Measurements from ENCODE around the gene PLAAT2.
"Not testable (repeated sequence)": the region's sequence is repeated elsewhere in the genome, so short reads cannot be mapped to it uniquely, and the experiment has no call there.

Gene PLAAT2

GRCh38 chr11:63548178-63548577, 15.0 kb downstream of the PLAAT2 start:
- H3K9me3 Mint-ChIP-seq = no peaks in the 10 kb centered on the region
- intact Hi-C loops (cut with micrococcal nuclease) = loop anchor here (10.0 kb wide), 1 partner anchor 53 kb away; the partner anchor contains the start of gene PLAAT5
- no peak overlapping the region for H3K4me3 Mint-ChIP-seq
- H3K27me3 Mint-ChIP-seq = peaks cover 30% of the 10 kb centered on the region
- no peaks in the 10 kb centered on the region for H3K36me3 Mint-ChIP-seq (ENCODE audit: low read depth)
- H3K27ac Mint-ChIP-seq = no peak overlapping the region
- peaks cover 20% of the 10 kb centered on the region for H3K4me1 Mint-ChIP-seq (ENCODE audit: low read depth)

- intact Hi-C loops (cut with micrococcal nuclease) = loop anchor here (10.0 kb wide), 1 partner anchor 52 kb away; the partner anchor contains the start of gene PLAAT5
- no peaks in the 10 kb centered on the region for H3K9me3 Mint-ChIP-seq
- H3K27ac Mint-ChIP-seq = no peak overlapping the region
- peaks cover 17% of the 10 kb centered on the region for H3K4me1 Mint-ChIP-seq (ENCODE audit: low read depth)
- H3K4me3 Mint-ChIP-seq = no peak overlapping the region
- H3K36me3 Mint-ChIP-seq (ENCODE audit: low read depth) = no peaks in the 10 kb centered on the region
- H3K27me3 Mint-ChIP-seq = peaks cover 27% of the 10 kb centered on the region
Observed at GRCh38 chr11:63547061-63547460, 16.1 kb downstream of the PLAAT2 start.

DNA sequence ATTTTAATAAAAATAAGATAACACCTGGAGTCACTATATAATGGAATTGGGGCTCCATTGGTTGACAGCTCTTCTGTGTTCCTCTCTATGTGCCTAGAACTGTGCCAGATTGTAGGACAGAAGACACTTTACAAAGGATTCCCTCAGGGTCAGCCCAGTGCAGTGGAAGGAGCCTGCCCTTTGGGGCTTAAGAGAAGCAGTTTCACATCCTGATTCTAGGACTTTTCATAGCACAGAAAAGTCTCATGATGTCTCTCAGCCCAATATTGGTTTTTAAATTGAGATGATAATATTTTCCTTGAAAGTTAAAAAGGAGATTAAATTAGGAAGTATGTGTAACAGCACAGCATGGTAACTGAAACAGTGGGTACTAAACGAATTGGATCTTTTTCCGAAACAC, 19.5 kb downstream of the PLAAT2 start:
- H3K4me1 Mint-ChIP-seq (ENCODE audit: low read depth) = peaks cover 19% of the 10 kb centered on the region
- peaks cover 12% of the 10 kb centered on the region for H3K27me3 Mint-ChIP-seq
- intact Hi-C loops (cut with micrococcal nuclease) = loop anchor here (10.0 kb wide), 1 partner anchor 49 kb away; the partner anchor contains the start of gene PLAAT5
- H3K36me3 Mint-ChIP-seq (ENCODE audit: low read depth) = no peaks in the 10 kb centered on the region
- no peak overlapping the region for H3K4me3 Mint-ChIP-seq
- no peaks in the 10 kb centered on the region for H3K9me3 Mint-ChIP-seq
- H3K27ac Mint-ChIP-seq = no peak overlapping the region

GRCh38 chr11:63542506-63542905, 20.7 kb downstream of the PLAAT2 start:
- not testable (repeated sequence) for H3K36me3 Mint-ChIP-seq (ENCODE audit: low read depth); H3K9me3 Mint-ChIP-seq; H3K27ac Mint-ChIP-seq; H3K4me3 Mint-ChIP-seq
- Mint-ChIP-seq H3K4me1 (ENCODE audit: low read depth) (peaks cover 31% of the 10 kb centered on the region), H3K27me3 (peaks cover 23% of the 10 kb centered on the region)
- intact Hi-C loops (cut with micrococcal nuclease) = loop anchor here (10.0 kb wide), 1 partner anchor 48 kb away; the partner anchor contains the start of gene PLAAT5

DNA sequence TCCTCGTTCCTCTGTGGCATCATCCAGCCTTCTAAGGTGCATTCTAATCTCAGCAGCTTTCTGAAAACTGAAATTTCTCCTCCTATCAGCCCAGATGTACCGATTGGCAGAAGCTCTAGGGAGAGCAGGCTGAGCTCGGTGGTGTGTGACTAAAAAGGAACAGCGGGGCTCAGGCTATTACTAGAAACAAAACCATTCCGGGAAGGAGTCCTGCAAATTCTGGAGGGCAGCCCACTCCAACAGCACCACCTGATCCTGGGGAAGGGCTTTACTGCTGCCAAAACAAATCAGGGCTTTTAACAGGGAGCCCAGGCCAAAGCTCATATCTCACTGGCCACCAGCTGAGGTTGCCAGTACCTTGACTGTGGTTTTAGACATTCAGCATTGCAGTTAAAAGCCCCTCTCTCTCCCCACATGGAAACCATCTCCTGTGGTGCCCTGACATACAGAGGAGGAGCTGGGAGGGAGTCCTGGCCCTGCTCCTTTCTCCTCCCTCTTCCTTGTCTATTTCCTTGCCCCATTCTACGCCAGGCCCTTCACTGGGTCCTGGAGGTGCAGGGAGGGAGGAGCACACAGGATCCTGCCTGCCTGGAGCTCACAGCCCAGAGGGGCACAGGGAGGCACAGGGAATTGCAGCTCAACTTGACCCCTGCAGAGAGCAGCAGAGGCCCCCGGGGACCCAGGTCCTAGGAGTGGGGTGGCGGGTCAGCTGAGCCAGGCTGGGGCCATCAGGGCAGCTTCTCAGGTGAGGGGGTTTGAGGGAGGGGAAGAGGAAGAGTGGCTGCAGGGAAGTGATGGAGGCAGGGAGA, 25.7 kb downstream of the PLAAT2 start:
- peaks cover 22% of the 10 kb centered on the region for H3K27me3 Mint-ChIP-seq
- peaks cover 40% of the 10 kb centered on the region for H3K4me1 Mint-ChIP-seq (ENCODE audit: low read depth)
- no peaks in the 10 kb centered on the region for H3K36me3 Mint-ChIP-seq (ENCODE audit: low read depth)
- H3K4me3 Mint-ChIP-seq = peak overlapping the region; percentile 77
- intact Hi-C loops (cut with micrococcal nuclease) = no loop called here
- no peaks in the 10 kb centered on the region for H3K9me3 Mint-ChIP-seq
- peak overlapping the region; percentile 66 for H3K27ac Mint-ChIP-seq

- Mint-ChIP-seq H3K27ac (peak within 1 kb of the TSS; percentile 66), H3K36me3 (ENCODE audit: low read depth) (no peaks in the 10 kb centered on the region), H3K9me3 (no peaks in the 10 kb centered on the region), H3K27me3 (peaks cover 23% of the 10 kb centered on the region), H3K4me1 (ENCODE audit: low read depth) (peaks cover 40% of the 10 kb centered on the region), H3K4me3 (peak within 1 kb of the TSS; percentile 77)
- intact Hi-C loops (cut with micrococcal nuclease) = no loop called here
Observed at GRCh38 chr11:63536669-63537292, 26.4 kb downstream of the PLAAT2 start, which contains the start of gene PLAAT4. Gene PLAAT4, plus strand, starts transcription at chr11:63536808. Its CDS starts 61 bp downstream, at chr11:63536869.

- intact Hi-C loops (cut with micrococcal nuclease) = no loop called here
- peaks cover 23% of the 10 kb centered on the region for H3K27me3 Mint-ChIP-seq
- no peak overlapping the region for H3K4me3 Mint-ChIP-seq
- H3K9me3 Mint-ChIP-seq = no peaks in the 10 kb centered on the region
- H3K27ac Mint-ChIP-seq = no peak overlapping the region
- H3K4me1 Mint-ChIP-seq (ENCODE audit: low read depth) = peaks cover 38% of the 10 kb centered on the region
- H3K36me3 Mint-ChIP-seq (ENCODE audit: low read depth) = no peaks in the 10 kb centered on the region
Observed at GRCh38 chr11:63535734-63536133, 27.4 kb downstream of the PLAAT2 start.

GRCh38 chr11:63534895-63535461, 28.2 kb downstream of the PLAAT2 start:
- intact Hi-C loops (cut with micrococcal nuclease) = no loop called here
- Mint-ChIP-seq H3K9me3 (no peaks in the 10 kb centered on the region), H3K27ac (no peak overlapping the region), H3K36me3 (ENCODE audit: low read depth) (no peaks in the 10 kb centered on the region), H3K4me1 (ENCODE audit: low read depth) (peaks cover 38% of the 10 kb centered on the region), H3K27me3 (peaks cover 26% of the 10 kb centered on the region), H3K4me3 (no peak overlapping the region)

GRCh38 chr11:63534076-63534475, 29.1 kb downstream of the PLAAT2 start:
- Mint-ChIP-seq H3K27me3 (peaks cover 30% of the 10 kb centered on the region), H3K9me3 (no peaks in the 10 kb centered on the region), H3K27ac (no peak overlapping the region), H3K4me3 (no peak overlapping the region), H3K4me1 (ENCODE audit: low read depth) (peaks cover 38% of the 10 kb centered on the region), H3K36me3 (ENCODE audit: low read depth) (no peaks in the 10 kb centered on the region)
- intact Hi-C loops (cut with micrococcal nuclease) = no loop called here

DNA sequence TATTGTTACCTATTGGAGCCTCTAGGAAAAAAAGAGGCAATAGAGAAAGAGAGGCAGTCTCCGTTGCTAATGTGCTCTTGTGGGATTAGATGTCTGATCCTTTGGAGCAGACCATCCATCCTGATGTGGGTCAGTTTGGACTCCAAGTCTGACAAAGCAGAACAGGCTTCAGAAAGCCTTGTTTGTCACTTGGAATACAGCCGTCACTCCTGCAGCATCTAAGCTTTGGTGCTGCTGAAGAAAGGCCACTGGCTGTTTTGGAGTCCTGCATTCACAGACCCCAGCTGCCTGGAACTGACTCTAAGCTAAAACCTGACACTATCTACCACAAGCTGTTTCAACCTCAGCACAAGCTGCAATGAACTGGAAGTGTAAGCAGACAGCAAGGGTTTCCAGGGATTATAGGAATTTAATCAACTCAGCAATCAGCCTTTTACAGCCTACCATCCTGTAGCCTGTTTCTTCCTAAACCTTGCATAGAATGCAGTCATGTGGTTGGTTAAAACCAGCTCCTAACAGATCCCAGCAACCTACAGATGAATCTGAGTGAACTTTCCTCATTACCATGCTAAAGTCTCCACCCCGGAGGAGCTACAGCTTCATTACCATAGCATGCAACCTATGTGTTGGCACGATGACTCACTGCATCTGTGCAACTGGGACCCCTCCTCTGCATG, 30.2 kb downstream of the PLAAT2 start:
- Mint-ChIP-seq H3K27me3 (peaks cover 26% of the 10 kb centered on the region), H3K4me1 (ENCODE audit: low read depth) (peaks cover 29% of the 10 kb centered on the region), H3K27ac (no peak overlapping the region), H3K36me3 (ENCODE audit: low read depth) (no peaks in the 10 kb centered on the region), H3K4me3 (no peak overlapping the region), H3K9me3 (no peaks in the 10 kb centered on the region)
- intact Hi-C loops (cut with micrococcal nuclease) = no loop called here

GRCh38 chr11:63532117-63532516, 31.1 kb downstream of the PLAAT2 start:
- Mint-ChIP-seq H3K27ac (no peak overlapping the region), H3K4me1 (ENCODE audit: low read depth) (peaks cover 25% of the 10 kb centered on the region), H3K9me3 (no peaks in the 10 kb centered on the region), H3K4me3 (no peak overlapping the region), H3K27me3 (peaks cover 29% of the 10 kb centered on the region), H3K36me3 (ENCODE audit: low read depth) (no peaks in the 10 kb centered on the region)
- intact Hi-C loops (cut with micrococcal nuclease) = no loop called here

DNA sequence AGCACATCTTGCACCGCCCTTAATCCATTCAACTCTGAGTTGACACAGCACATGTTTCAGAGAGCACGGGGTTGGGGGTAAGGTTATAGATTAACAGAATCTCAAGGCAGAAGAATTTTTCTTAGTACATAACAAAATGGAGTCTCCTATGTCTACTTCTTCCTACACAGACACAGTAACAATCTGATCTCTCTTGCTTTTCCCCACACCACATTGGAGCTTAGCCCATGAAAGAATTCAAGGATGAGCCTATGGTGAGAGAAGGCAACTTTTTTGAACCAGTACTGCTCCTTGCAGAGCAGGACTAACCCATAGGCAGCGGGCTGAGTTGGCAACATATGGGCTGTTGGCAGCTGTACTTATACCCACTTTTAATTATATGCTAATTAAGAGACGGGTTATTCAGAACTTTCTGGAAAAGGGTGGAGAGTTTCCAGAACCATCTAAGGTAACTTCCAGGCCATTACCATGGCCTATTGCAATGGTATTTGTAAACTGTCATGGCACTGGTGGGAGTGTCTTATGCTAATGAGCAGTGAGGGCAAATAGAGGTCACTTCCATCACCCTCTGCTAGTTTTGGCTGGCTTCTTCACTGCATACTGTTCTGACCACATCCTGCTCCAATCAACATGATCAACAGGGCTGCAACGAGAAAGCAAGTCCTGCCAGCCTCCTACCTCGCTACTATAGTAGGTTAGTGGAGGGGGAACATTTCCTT, 31.9 kb downstream of the PLAAT2 start:
- Mint-ChIP-seq H3K4me1 (ENCODE audit: low read depth) (peaks cover 16% of the 10 kb centered on the region), H3K27me3 (peaks cover 29% of the 10 kb centered on the region)
- H3K27ac Mint-ChIP-seq; H3K36me3 Mint-ChIP-seq (ENCODE audit: low read depth); H3K4me3 Mint-ChIP-seq; H3K9me3 Mint-ChIP-seq; intact Hi-C loops (cut with micrococcal nuclease): not testable (repeated sequence)

GRCh38 chr11:63530021-63530420, 33.2 kb downstream of the PLAAT2 start:
- H3K4me3 Mint-ChIP-seq = no peak overlapping the region
- H3K27me3 Mint-ChIP-seq = peaks cover 29% of the 10 kb centered on the region
- H3K4me1 Mint-ChIP-seq (ENCODE audit: low read depth) = peaks cover 10% of the 10 kb centered on the region
- no peaks in the 10 kb centered on the region for H3K9me3 Mint-ChIP-seq
- H3K27ac Mint-ChIP-seq = no peak overlapping the region
- intact Hi-C loops (cut with micrococcal nuclease) = no loop called here
- no peaks in the 10 kb centered on the region for H3K36me3 Mint-ChIP-seq (ENCODE audit: low read depth)
